SK-N-SH (cell line): ENCODE results near the gene NDUFV2.

Source experiments
- CTCF ChIP-seq: fragments of 200-600 bp; sonication (generic); IDR thresholded peaks from 2 replicates; pipeline ENCODE4 v1.6.1; 2017; ENCODE audit warnings: antibody characterized with exemption, mild to moderate bottlenecking, moderate library complexity
- EZH2phosphoT487 ChIP-seq: fragments of 200-600 bp; sonication (generic); IDR thresholded peaks from 2 replicates; pipeline ENCODE4 v1.6.1; 2017; ENCODE audit warnings: low read depth, mixed run types, mild to moderate bottlenecking, antibody characterized with exemption, moderate library complexity, borderline replicate concordance
- NFIC ChIP-seq: IDR thresholded peaks from 2 replicates; pipeline ENCODE4 v1.4.0; 2012; ENCODE audit warnings: borderline replicate concordance
- POLR2AphosphoS5 ChIP-seq: IDR thresholded peaks from 2 replicates; pipeline ENCODE4 v1.6.1; 2012; ENCODE audit warnings: low read depth, low read length

- no peak for TF ChIP-seq CTCF
- TF ChIP-seq NFIC = no peak
- TF ChIP-seq EZH2phosphoT487 = no peak
- TF ChIP-seq POLR2AphosphoS5 = no peak
These were observed 13.5 kb downstream of the NDUFV2 start for GRCh38 chr18:9115984-9116383.
